ENCODE data around the gene DCUN1D2. TPM values are rescaled to one million over a fixed set of nuclear protein-coding genes. Genes with fewer than 3 reads are reported as not detected.

DCUN1D2 gene
- polyA plus RNA-seq, 4 donors, result 7.3 to 19.2 (median 15.7) TPM

DNA sequence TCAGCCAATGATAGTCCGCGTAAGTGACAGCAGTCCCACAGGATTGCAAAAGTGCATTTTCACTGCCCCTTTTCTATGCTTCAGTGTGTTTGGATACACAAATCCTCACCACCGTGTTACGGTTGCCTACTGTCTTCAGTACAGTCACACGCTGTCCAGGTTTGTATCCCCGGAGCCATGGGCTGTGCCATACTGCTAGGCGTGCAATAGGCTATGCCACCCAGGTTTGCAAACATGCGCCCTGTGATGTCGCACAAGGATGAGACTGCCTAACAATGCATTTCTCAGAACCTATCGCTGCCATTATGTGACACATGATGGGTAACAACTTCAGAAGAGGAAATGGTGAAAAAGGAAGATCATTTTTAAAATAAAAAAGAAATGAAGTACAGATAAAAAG lies 20.4 kb downstream of the DCUN1D2 start:
- Histone ChIP-seq H3K4me3 (ENCODE audit: low read depth in 1 of 3, low read length in 3 of 3) (no peak overlapping the region), H3K36me3 (ENCODE audit: control insufficient read depth in 3 of 3, insufficient read depth in 2 of 3, low read depth in 1 of 3, low read length in 3 of 3) (peaks cover 5 to 41% (median 8%) of the 10 kb centered on the region in 3 donors), H3K9me3 (ENCODE audit: control insufficient read depth in 2 of 2, insufficient read depth in 1 of 2, low read depth in 1 of 2, low read length in 1 of 2) (no peaks in the 10 kb centered on the region), H3K27me3 (ENCODE audit: control insufficient read depth in 3 of 3, insufficient read depth in 3 of 3, low read length in 3 of 3) (no peaks in the 10 kb centered on the region), H3K27ac (ENCODE audit: low read depth in 1 of 3, low read length in 2 of 3) (no peak overlapping the region), H3K4me1 (ENCODE audit: control insufficient read depth in 3 of 3, insufficient read depth in 2 of 3, low read depth in 1 of 3, low read length in 2 of 3) (no peaks in the 10 kb centered on the region)
- WGBS, 3 donors, result 96 to 98% (median 97%) methylated on average over 10 of the region's 10 CpGs
- FAIRE-seq (no peak), DNase-seq (no peak)

DNA sequence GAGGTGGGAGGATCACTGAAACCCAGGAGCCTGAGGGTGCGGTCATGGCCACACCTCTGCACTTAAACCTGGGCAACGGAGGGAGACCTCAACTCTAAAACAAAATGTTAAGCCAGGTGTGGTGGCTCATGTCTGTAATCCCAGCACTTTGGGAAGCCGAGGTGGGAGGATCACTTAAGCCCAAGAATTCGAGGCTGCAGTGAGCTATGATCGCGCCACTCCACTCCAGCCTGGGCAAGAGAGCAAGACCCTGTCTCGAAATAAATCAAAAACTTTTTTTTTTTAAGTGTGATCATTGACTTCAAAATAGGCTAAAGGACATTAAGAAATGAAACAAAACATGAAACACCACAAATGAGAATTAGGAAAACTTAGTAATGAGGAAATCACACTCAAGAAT lies 20.9 kb downstream of the DCUN1D2 start:
- WGBS, 3 donors, result 92 to 93% (median 92%) methylated on average over 7 of the region's 7 CpGs
- FAIRE-seq, result no peak
- DNase-seq, result no peak
- H3K9me3 ChIP-seq (ENCODE audit: control insufficient read depth in 2 of 2, insufficient read depth in 1 of 2, low read depth in 1 of 2, low read length in 1 of 2), result no peaks in the 10 kb centered on the region
- no peak overlapping the region for H3K27ac ChIP-seq (ENCODE audit: low read depth in 1 of 3, low read length in 2 of 3)
- H3K4me1 ChIP-seq (ENCODE audit: control insufficient read depth in 3 of 3, insufficient read depth in 2 of 3, low read depth in 1 of 3, low read length in 2 of 3), result no peaks in the 10 kb centered on the region
- no peak overlapping the region for H3K4me3 ChIP-seq (ENCODE audit: low read depth in 1 of 3, low read length in 3 of 3)
- H3K36me3 ChIP-seq (ENCODE audit: control insufficient read depth in 3 of 3, insufficient read depth in 2 of 3, low read depth in 1 of 3, low read length in 3 of 3), result peaks cover 4 to 41% (median 6%) of the 10 kb centered on the region in 3 donors
- no peaks in the 10 kb centered on the region for H3K27me3 ChIP-seq (ENCODE audit: control insufficient read depth in 3 of 3, insufficient read depth in 3 of 3, low read length in 3 of 3)

DNA sequence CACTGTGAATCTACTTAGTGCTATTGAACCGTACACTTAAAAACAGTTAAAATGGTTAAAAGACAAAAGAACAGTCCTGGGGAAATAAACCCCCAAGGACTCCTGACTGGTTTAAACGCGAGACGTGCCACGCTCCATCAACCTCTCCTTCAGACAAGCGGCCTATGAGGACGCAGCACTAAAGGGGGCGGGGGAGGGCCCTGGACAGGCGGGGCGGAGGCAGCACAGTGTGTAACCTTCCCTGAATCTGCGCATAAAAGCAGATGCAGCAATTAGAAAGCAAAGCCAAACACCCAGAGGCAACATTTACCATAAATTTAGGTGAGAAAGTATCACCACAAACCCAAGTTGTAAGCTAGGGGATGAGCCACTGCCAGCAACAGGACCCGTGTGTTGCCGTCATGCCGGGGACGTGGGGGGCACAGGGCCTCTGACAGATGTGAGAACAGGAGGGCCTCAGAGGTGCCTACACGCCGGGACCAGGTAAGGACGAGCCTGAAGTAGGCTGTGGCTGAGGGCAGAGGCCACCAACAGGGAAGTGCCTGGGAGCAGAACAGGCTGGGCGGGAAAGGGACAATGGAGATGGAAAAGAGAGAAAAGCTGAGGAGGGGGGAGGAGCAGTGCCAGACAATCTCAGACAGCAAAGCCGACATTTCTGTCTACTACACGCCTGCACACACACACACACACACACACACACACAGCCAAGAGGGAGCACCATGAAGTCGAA lies 21.9 kb downstream of the DCUN1D2 start:
- FAIRE-seq, result no peak
- H3K27ac ChIP-seq (ENCODE audit: low read depth in 1 of 3, low read length in 2 of 3), result no peak overlapping the region
- peak in 1 of 2 donors; percentile 33 for DNase-seq

DNA sequence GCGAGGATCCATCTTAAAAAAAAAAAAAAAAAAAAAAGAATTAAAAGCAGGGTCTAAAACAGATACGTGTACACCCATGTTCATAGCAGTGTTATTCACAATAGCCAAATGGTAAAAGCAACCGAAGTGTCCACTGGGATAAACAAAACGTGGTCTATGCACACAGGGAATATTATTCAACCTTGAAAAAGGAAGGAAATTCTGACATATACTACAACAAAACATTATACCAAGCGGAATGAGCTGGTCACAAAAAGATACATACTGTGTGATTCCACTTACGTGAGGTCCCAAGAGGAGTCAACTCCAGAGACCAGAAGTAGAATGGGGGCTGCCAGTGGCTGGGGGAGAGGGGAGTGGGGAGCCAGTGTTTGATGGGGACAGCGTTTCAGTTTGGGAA lies 22.5 kb downstream of the DCUN1D2 start:
- Histone ChIP-seq H3K36me3 (ENCODE audit: control insufficient read depth in 3 of 3, insufficient read depth in 2 of 3, low read depth in 1 of 3, low read length in 3 of 3) (peaks cover 2 to 31% (median 6%) of the 10 kb centered on the region in 3 donors), H3K4me3 (ENCODE audit: low read depth in 1 of 3, low read length in 3 of 3) (no peak overlapping the region), H3K27ac (ENCODE audit: low read depth in 1 of 3, low read length in 2 of 3) (no peak overlapping the region), H3K27me3 (ENCODE audit: control insufficient read depth in 3 of 3, insufficient read depth in 3 of 3, low read length in 3 of 3) (no peaks in the 10 kb centered on the region), H3K9me3 (ENCODE audit: control insufficient read depth in 2 of 2, insufficient read depth in 1 of 2, low read depth in 1 of 2, low read length in 1 of 2) (no peaks in the 10 kb centered on the region), H3K4me1 (ENCODE audit: control insufficient read depth in 3 of 3, insufficient read depth in 2 of 3, low read depth in 1 of 3, low read length in 2 of 3) (no peaks in the 10 kb centered on the region)
- WGBS, 3 donors, result 88 to 91% (median 90%) methylated on average over 7 of the region's 7 CpGs
- FAIRE-seq (no peak), DNase-seq (no peak)

More for the DNA sequence above, 21.9 kb downstream of the DCUN1D2 start:
- Histone ChIP-seq H3K4me1 (ENCODE audit: control insufficient read depth in 3 of 3, insufficient read depth in 2 of 3, low read depth in 1 of 3, low read length in 2 of 3) (no peaks in the 10 kb centered on the region), H3K9me3 (ENCODE audit: control insufficient read depth in 2 of 2, insufficient read depth in 1 of 2, low read depth in 1 of 2, low read length in 1 of 2) (no peaks in the 10 kb centered on the region), H3K27me3 (ENCODE audit: control insufficient read depth in 3 of 3, insufficient read depth in 3 of 3, low read length in 3 of 3) (no peaks in the 10 kb centered on the region), H3K36me3 (ENCODE audit: control insufficient read depth in 3 of 3, insufficient read depth in 2 of 3, low read depth in 1 of 3, low read length in 3 of 3) (peaks cover 2 to 36% (median 6%) of the 10 kb centered on the region in 3 donors), H3K4me3 (ENCODE audit: low read depth in 1 of 3, low read length in 3 of 3) (no peak overlapping the region)
- WGBS, 3 donors, result 89 to 92% (median 92%) methylated on average over 22 of the region's 22 CpGs

DNA sequence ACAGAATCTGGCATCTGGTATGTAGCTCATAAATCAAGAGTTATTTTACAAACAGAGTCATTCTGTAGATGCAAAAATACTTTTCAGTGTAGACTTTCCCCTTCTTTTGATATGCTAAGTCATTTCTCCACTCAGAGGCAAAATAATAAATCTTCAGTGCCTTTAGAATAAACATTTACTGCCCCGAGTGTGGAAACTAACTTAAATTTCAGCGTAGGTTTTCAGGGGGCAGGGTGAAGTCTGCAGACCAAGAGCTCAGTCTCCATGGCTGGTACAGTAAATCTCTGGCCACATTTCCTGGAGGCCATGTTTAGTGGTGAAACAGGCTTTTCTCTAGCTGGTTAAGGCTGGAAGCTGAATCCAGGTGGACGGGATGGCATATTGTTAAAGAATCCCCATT lies 24.1 kb downstream of the DCUN1D2 start:
- Histone ChIP-seq H3K9me3 (ENCODE audit: control insufficient read depth in 2 of 2, insufficient read depth in 1 of 2, low read depth in 1 of 2, low read length in 1 of 2) (no peaks in the 10 kb centered on the region), H3K27ac (ENCODE audit: low read depth in 1 of 3, low read length in 2 of 3) (no peak overlapping the region), H3K36me3 (ENCODE audit: control insufficient read depth in 3 of 3, insufficient read depth in 2 of 3, low read depth in 1 of 3, low read length in 3 of 3) (peaks cover 2 to 18% (median 5%) of the 10 kb centered on the region in 3 donors), H3K27me3 (ENCODE audit: control insufficient read depth in 3 of 3, insufficient read depth in 3 of 3, low read length in 3 of 3) (no peaks in the 10 kb centered on the region), H3K4me1 (ENCODE audit: control insufficient read depth in 3 of 3, insufficient read depth in 2 of 3, low read depth in 1 of 3, low read length in 2 of 3) (no peaks in the 10 kb centered on the region), H3K4me3 (ENCODE audit: low read depth in 1 of 3, low read length in 3 of 3) (no peak overlapping the region)
- DNase-seq (no peak), FAIRE-seq (no peak)
- 88 to 100% (median 89%) methylated on average over 3 of the region's 3 CpGs for WGBS, 3 donors

DNA sequence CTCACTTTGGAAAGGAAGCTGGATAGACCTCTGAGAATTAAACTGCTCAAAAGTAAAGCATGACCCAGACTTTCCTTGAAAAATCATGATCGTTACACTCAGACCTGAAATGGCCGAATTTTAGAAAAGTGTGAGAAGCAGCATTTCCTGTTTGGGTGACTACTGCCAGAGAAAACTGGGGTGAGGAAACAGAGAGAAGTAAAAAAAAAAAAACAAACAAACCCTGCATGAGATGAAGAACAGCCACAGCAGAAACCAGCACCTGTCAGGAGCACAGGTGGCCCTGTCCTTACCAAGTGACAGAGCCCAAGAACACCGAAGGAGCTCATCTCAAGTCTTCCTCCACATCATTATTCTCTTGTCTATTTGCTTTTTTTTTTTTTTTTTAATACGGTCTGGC lies 25.2 kb downstream of the DCUN1D2 start:
- no peaks in the 10 kb centered on the region for H3K9me3 ChIP-seq (ENCODE audit: control insufficient read depth in 2 of 2, insufficient read depth in 1 of 2, low read depth in 1 of 2, low read length in 1 of 2)
- 58 to 83% (median 74%) methylated on average over 4 of the region's 4 CpGs for WGBS, 3 donors
- no peak overlapping the region for H3K27ac ChIP-seq (ENCODE audit: low read depth in 1 of 3, low read length in 2 of 3)
- no peak for FAIRE-seq
- peaks cover 5 to 24% (median 7%) of the 10 kb centered on the region in 3 donors for H3K36me3 ChIP-seq (ENCODE audit: control insufficient read depth in 3 of 3, insufficient read depth in 2 of 3, low read depth in 1 of 3, low read length in 3 of 3)
- no peaks in the 10 kb centered on the region for H3K4me1 ChIP-seq (ENCODE audit: control insufficient read depth in 3 of 3, insufficient read depth in 2 of 3, low read depth in 1 of 3, low read length in 2 of 3)
- H3K4me3 ChIP-seq (ENCODE audit: low read depth in 1 of 3, low read length in 3 of 3), result no peak overlapping the region
- no peak for DNase-seq
- H3K27me3 ChIP-seq (ENCODE audit: control insufficient read depth in 3 of 3, insufficient read depth in 3 of 3, low read length in 3 of 3), result no peaks in the 10 kb centered on the region

DNA sequence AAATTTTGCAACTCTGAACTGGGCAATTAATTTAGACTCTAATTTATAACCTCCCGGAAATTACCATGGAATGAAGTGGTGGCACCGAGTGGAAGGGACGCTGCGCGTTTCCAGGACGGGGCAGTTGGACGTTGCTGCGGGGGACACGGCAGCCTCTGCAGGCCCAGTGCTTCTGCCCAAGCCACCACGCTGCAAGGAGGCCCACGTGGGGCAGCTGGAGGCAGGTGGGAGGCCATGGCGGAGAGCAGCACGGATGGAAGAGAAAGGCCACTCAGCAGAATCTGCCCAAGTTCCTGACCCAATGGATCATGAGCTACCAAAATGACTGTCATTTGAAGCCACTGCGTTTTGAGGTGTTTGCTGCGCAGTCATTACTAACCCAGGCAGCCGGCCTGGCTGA lies 26.0 kb downstream of the DCUN1D2 start:
- H3K4me1 ChIP-seq (ENCODE audit: control insufficient read depth in 3 of 3, insufficient read depth in 2 of 3, low read depth in 1 of 3, low read length in 2 of 3), result no peaks in the 10 kb centered on the region
- DNase-seq (no peak), FAIRE-seq (no peak)
- H3K36me3 ChIP-seq (ENCODE audit: control insufficient read depth in 3 of 3, insufficient read depth in 2 of 3, low read depth in 1 of 3, low read length in 3 of 3), result peaks cover 5 to 27% (median 10%) of the 10 kb centered on the region in 3 donors
- no peak overlapping the region for H3K4me3 ChIP-seq (ENCODE audit: low read depth in 1 of 3, low read length in 3 of 3)
- 90 to 97% (median 91%) methylated on average over 16 of the region's 16 CpGs for WGBS, 3 donors
- H3K9me3 ChIP-seq (ENCODE audit: control insufficient read depth in 2 of 2, insufficient read depth in 1 of 2, low read depth in 1 of 2, low read length in 1 of 2), result no peaks in the 10 kb centered on the region
- no peaks in the 10 kb centered on the region for H3K27me3 ChIP-seq (ENCODE audit: control insufficient read depth in 3 of 3, insufficient read depth in 3 of 3, low read length in 3 of 3)
- H3K27ac ChIP-seq (ENCODE audit: low read depth in 1 of 3, low read length in 2 of 3), result no peak overlapping the region

DNA sequence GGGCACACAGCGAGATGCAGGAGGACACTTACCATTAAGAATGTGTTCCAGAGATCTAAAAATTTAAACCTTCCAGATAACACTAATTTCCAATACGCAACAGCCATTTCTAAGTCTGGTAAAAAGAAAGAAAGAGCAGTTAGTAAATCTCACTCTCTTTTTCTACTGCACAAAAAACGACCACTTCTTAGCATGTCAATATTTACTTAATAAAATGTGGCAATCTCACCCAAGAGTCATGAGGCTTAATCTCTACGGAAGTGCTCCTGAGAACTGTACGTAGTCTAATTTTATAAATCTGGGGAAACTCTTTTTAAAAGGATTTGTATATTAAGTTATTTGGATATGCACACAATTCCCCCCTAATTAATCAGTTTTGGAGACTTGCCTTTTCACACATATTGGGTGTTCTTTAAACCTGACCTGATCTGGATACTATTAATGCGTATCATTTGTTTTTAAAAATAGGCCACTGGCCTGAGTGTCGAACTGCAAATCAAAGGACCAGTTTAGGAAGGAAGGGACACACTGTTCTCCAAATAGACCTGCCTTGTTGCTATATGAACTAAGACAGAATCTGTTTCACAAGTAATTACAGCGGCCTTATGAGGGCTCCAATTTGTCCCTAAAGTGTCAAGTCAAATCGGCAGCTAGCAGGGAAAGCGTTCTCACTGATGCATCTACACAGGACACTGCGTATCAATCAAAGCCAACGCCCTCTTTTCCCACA lies 29.3 kb downstream of the DCUN1D2 start:
- H3K27ac ChIP-seq (ENCODE audit: low read depth in 1 of 3, low read length in 2 of 3), result no peak overlapping the region
- H3K36me3 ChIP-seq (ENCODE audit: control insufficient read depth in 3 of 3, insufficient read depth in 2 of 3, low read depth in 1 of 3, low read length in 3 of 3), result peaks cover 2 to 43% (median 12%) of the 10 kb centered on the region in 3 donors
- H3K27me3 ChIP-seq (ENCODE audit: control insufficient read depth in 3 of 3, insufficient read depth in 3 of 3, low read length in 3 of 3), result no peaks in the 10 kb centered on the region
- no peaks in the 10 kb centered on the region for H3K9me3 ChIP-seq (ENCODE audit: control insufficient read depth in 2 of 2, insufficient read depth in 1 of 2, low read depth in 1 of 2, low read length in 1 of 2)
- WGBS, 3 donors, result 88 to 89% (median 89%) methylated on average over 12 of the region's 12 CpGs
- no peak overlapping the region for H3K4me3 ChIP-seq (ENCODE audit: low read depth in 1 of 3, low read length in 3 of 3)
- FAIRE-seq, result no peak
- no peaks in the 10 kb centered on the region for H3K4me1 ChIP-seq (ENCODE audit: control insufficient read depth in 3 of 3, insufficient read depth in 2 of 3, low read depth in 1 of 3, low read length in 2 of 3)
- DNase-seq, result no peak
